Large intestine (tissue), 3 donors: ENCODE measurements around the gene DIP2C. TPM values are rescaled to one million over a fixed set of nuclear protein-coding genes. Genes with fewer than 3 reads are reported as not detected.
A peak's percentile ranks its signal among the peaks of the same experiment; 100 is the strongest.

ENCODE experiments used
- DNase-seq, 2 donors: peaks; one replicate each; pipeline versions ENCODE4 v3.0.0 to v3.0.0-alpha.2; 2013
- H3K27ac ChIP-seq: one replicate; pipeline ENCODE4 v1.5.1; 2013; ENCODE audit warnings: low read length
- H3K27me3 ChIP-seq: 2 replicates; pipeline ENCODE4 v1.6.1; 2013; ENCODE audit warnings: low read length; ENCODE audit not compliant: control insufficient read depth, insufficient read depth
- H3K36me3 ChIP-seq: 2 replicates; pipeline ENCODE4 v1.6.1; 2013; ENCODE audit warnings: low read length; ENCODE audit not compliant: control insufficient read depth, insufficient read depth
- H3K4me1 ChIP-seq: one replicate; pipeline ENCODE4 v1.6.1; 2013; ENCODE audit warnings: low read length; ENCODE audit not compliant: control insufficient read depth, insufficient read depth
- H3K4me3 ChIP-seq: one replicate; pipeline ENCODE4 v1.5.1; 2013; ENCODE audit warnings: low read length
- H3K9me3 ChIP-seq: one replicate; pipeline ENCODE4 v1.6.1; 2013; ENCODE audit warnings: mild to moderate bottlenecking, low read depth, low read length, moderate library complexity; ENCODE audit not compliant: control insufficient read depth
- WGBS: methylation state at CpG from one replicate; pipeline ENCODE4 v1.1.5; 2013; ENCODE audit warnings: low lambda C conversion rate; ENCODE audit not compliant: insufficient coverage; 5-methylcytosine and 5-hydroxymethylcytosine counted together
- polyA plus RNA-seq: library from polyadenylated mRNA; unstranded; fragments of 120-200 nt; gene quantifications from one replicate; pipeline ENCODE4 v1.2.1, GENCODE V29; 2013

Gene DIP2C
- polyA plus RNA-seq, 1 donor, result 16.5 TPM

DNA sequence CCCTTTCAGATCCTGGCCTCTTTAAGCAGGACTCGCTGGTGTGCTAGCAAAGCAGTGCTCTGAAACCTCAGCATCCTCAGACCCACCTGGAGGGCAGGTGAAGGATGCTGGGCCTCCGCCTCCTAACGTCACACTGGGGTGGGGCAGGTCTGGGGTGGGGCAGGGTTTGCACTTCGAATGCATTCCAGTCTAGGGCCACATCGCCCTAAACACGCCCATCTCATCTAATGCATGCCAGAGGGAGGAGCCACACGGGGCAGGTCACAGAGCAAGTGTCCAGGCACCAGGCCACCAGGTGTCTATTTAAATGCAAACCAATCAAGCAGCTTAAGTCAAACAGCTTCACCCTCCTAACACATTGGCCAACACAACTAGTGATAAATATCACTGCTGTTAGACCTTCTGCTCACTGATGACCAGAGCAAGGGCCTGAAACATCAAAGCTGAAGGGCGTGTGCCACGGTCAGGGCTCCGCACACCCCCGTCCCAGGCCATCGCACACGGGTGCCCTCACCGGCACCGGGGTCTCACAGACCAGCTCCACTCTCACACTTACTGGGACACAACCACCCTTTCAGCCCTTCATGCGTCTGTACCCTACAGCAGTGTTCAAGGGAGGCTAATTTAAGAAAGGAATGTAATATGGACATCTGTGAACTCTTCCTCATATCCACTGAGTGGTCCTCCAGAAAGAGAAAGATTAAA is 47.1 kb downstream of the DIP2C start:
- H3K36me3 ChIP-seq, result no peaks in the 10 kb centered on the region
- WGBS, result no CpG with 5 or more reads among the region's 16 CpGs
- H3K4me1 ChIP-seq, result peaks cover 3% of the 10 kb centered on the region
- no peaks in the 10 kb centered on the region for H3K27me3 ChIP-seq
- DNase-seq, result peak; percentile 75 to 83
- peaks cover 16% of the 10 kb centered on the region for H3K9me3 ChIP-seq
- H3K27ac ChIP-seq, result no peak overlapping the region
- no peak overlapping the region for H3K4me3 ChIP-seq

- Histone ChIP-seq H3K4me3 (no peak overlapping the region), H3K27ac (no peak overlapping the region), H3K9me3 (peaks cover 16% of the 10 kb centered on the region), H3K27me3 (no peaks in the 10 kb centered on the region), H3K4me1 (peaks cover 3% of the 10 kb centered on the region), H3K36me3 (no peaks in the 10 kb centered on the region)
- no CpG with 5 or more reads among the region's 21 CpGs for WGBS
- DNase-seq, result no peak
Observed at GRCh38 chr10:641149-642010, 48.1 kb downstream of the DIP2C start.

GRCh38 chr10:640673-641045 is 48.8 kb downstream of the DIP2C start:
- no peak for DNase-seq
- WGBS, result no CpG with 5 or more reads among the region's 27 CpGs
- Histone ChIP-seq H3K27ac (no peak overlapping the region), H3K4me1 (peaks cover 3% of the 10 kb centered on the region), H3K36me3 (no peaks in the 10 kb centered on the region), H3K9me3 (peaks cover 16% of the 10 kb centered on the region), H3K27me3 (no peaks in the 10 kb centered on the region), H3K4me3 (no peak overlapping the region)

GRCh38 chr10:639751-640672 is 49.5 kb downstream of the DIP2C start:
- no peak for DNase-seq
- Histone ChIP-seq H3K4me3 (no peak overlapping the region), H3K27me3 (no peaks in the 10 kb centered on the region), H3K36me3 (no peaks in the 10 kb centered on the region), H3K4me1 (peaks cover 3% of the 10 kb centered on the region), H3K27ac (no peak overlapping the region), H3K9me3 (peaks cover 16% of the 10 kb centered on the region)
- WGBS, result 100% methylated on average over 4 of the region's 64 CpGs

GRCh38 chr10:639001-639750 is 50.3 kb downstream of the DIP2C start:
- Histone ChIP-seq H3K36me3 (no peaks in the 10 kb centered on the region), H3K4me3 (no peak overlapping the region), H3K9me3 (peaks cover 8% of the 10 kb centered on the region), H3K27me3 (no peaks in the 10 kb centered on the region), H3K4me1 (peaks cover 3% of the 10 kb centered on the region), H3K27ac (no peak overlapping the region)
- no CpG with 5 or more reads among the region's 42 CpGs for WGBS
- no peak for DNase-seq

- Histone ChIP-seq H3K36me3 (no peaks in the 10 kb centered on the region), H3K27ac (no peak overlapping the region), H3K4me1 (peaks cover 3% of the 10 kb centered on the region), H3K9me3 (peaks cover 13% of the 10 kb centered on the region), H3K27me3 (no peaks in the 10 kb centered on the region), H3K4me3 (no peak overlapping the region)
- no peak for DNase-seq
- no CpG with 5 or more reads among the region's 9 CpGs for WGBS
Observed at GRCh38 chr10:637771-638195, 51.7 kb downstream of the DIP2C start.

DNA sequence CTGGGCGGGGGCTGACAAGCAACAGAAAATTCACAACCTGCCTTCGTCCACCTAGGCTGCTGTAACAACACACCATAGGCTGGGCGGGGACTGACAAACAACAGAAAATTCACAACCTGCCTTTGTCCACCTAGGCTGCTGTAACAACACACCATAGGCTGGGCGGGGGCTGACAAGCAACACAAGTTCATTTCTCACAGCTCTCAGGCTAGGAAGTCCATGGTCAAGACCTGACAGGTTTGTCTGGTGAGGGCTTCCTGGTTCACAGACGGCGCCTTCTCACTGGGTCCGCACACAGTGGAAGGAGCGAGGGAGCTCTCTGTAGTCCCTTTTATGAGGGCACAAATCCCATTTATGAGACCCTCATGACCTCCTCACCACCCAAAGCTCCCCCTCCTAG is 52.2 kb downstream of the DIP2C start:
- H3K27me3 ChIP-seq, result no peaks in the 10 kb centered on the region
- peaks cover 18% of the 10 kb centered on the region for H3K9me3 ChIP-seq
- no peak overlapping the region for H3K27ac ChIP-seq
- no CpG with 5 or more reads among the region's 8 CpGs for WGBS
- no peaks in the 10 kb centered on the region for H3K36me3 ChIP-seq
- H3K4me1 ChIP-seq, result no peaks in the 10 kb centered on the region
- DNase-seq, result no peak
- H3K4me3 ChIP-seq, result no peak overlapping the region

GRCh38 chr10:636769-637168 is 52.7 kb downstream of the DIP2C start:
- peaks cover 20% of the 10 kb centered on the region for H3K9me3 ChIP-seq
- H3K4me1 ChIP-seq, result no peaks in the 10 kb centered on the region
- no peak overlapping the region for H3K4me3 ChIP-seq
- no peaks in the 10 kb centered on the region for H3K27me3 ChIP-seq
- no peak overlapping the region for H3K27ac ChIP-seq
- no CpG with 5 or more reads among the region's 19 CpGs for WGBS
- no peak for DNase-seq
- H3K36me3 ChIP-seq, result no peaks in the 10 kb centered on the region

DNA sequence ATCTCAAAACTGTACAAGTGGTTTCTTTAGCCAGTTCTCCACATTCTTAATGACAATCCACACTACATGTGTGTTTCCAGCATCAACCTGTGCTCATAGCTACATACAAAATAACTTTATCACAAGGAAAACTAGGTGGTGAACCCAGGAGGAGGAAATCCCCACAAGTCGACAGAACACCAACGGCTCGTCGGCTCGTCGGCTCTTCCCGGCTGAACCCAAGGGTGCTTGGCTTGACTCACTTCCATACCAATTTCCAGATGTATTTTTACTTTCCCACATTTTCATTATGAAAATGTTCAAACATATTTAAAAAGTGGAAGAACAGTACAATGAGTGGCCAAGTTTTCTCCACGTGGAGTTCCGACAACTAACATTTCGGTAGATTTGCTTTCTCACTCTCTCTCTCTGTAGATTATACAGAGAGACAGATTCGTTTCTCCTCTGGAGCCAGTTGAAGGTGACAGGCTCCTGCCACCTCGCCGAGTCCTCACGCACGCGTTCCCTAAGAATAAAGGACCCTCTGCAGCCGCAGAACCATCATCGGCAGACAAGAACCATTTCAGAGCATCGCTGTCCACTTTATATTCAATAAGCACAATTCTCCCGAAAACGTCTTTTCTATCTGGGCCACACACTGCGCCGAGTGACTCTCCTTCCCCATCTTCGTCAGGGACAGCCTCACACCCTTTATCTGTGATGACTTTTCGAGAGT is 53.3 kb downstream of the DIP2C start:
- Histone ChIP-seq H3K27ac (no peak overlapping the region), H3K27me3 (no peaks in the 10 kb centered on the region), H3K4me1 (no peaks in the 10 kb centered on the region), H3K9me3 (peaks cover 20% of the 10 kb centered on the region), H3K36me3 (no peaks in the 10 kb centered on the region), H3K4me3 (no peak overlapping the region)
- 100% methylated on average over 6 of the region's 25 CpGs for WGBS
- no peak for DNase-seq
